IMR-90 (cell line): ENCODE results near the gene CAMTA1. TPM values are rescaled to one million over a fixed set of nuclear protein-coding genes. Genes with fewer than 3 reads are reported as not detected.
A peak's percentile ranks its signal among the peaks of the same experiment; 100 is the strongest.

Experiments used
- ATAC-seq: fragments of 200-7000 bp; cut with Tn5 transposase; 2 replicates; pipeline ENCODE4 v1.9.1; 2020; ENCODE audit warnings: low read depth, mild to moderate bottlenecking, moderate library complexity
- BruUV-seq: library from RNA; stranded (reverse); fragments of 400-500 nt; replicated peaks from 2 replicates; lab custom pipeline; 2021; lab: Mats Ljungman, UMichigan
- CTCF ChIA-PET: fragments of 300-600 bp; formaldehyde crosslinking; extraction: SDS; loops from one replicate; lab custom pipeline; 2021; ENCODE audit warnings: antibody characterized with exemption; lab: Yijun Ruan, JAX
- POLR2A ChIA-PET: fragments of 300-600 bp; sonication (Branson Sonifier 250); formaldehyde crosslinking; loops from one replicate; lab custom pipeline; 2022; ENCODE audit warnings: antibody characterized with exemption; ENCODE audit not compliant: unreplicated experiment; lab: Charles Lee
- DNase-seq: peaks from one replicate; pipeline ENCODE4 v3.0.0; 2013
- H2AFZ ChIP-seq: replicated peaks from 2 replicates; pipeline ENCODE3; 2013; ENCODE audit warnings: low read length, mild to moderate bottlenecking; ENCODE audit not compliant: poor library complexity
- H2AK5ac ChIP-seq: 2 replicates; pipeline ENCODE4 v1.6.1; 2013; ENCODE audit warnings: low read depth, low read length, inconsistent platforms
- H2AK9ac ChIP-seq: replicated peaks from 2 replicates; pipeline ENCODE3; 2013; ENCODE audit warnings: mild to moderate bottlenecking, low read depth, low read length, moderate library complexity; ENCODE audit not compliant: poor library complexity
- H2BK120ac ChIP-seq: 2 replicates; pipeline ENCODE4 v1.6.1; 2013; ENCODE audit warnings: low read depth, low read length, inconsistent platforms
- H2BK15ac ChIP-seq: 3 replicates; pipeline ENCODE4 v1.6.1; 2013; ENCODE audit warnings: low read depth, low read length, inconsistent platforms
- H2BK20ac ChIP-seq: 2 replicates; pipeline ENCODE4 v1.6.1; 2013; ENCODE audit warnings: low read depth, mild to moderate bottlenecking, inconsistent platforms, low read length, moderate library complexity
- H2BK5ac ChIP-seq: 2 replicates; pipeline ENCODE4 v1.6.1; 2013; ENCODE audit warnings: mild to moderate bottlenecking, low read depth, low read length, inconsistent platforms; ENCODE audit not compliant: poor library complexity, severe bottlenecking
- H3K14ac ChIP-seq: replicated peaks from 2 replicates; pipeline ENCODE4 v1.6.1; 2013; ENCODE audit warnings: low read depth, low read length, inconsistent platforms
- H3K18ac ChIP-seq: 2 replicates; pipeline ENCODE4 v1.6.1; 2013; ENCODE audit warnings: low read depth, low read length, control low read depth
- H3K23ac ChIP-seq: 2 replicates; pipeline ENCODE4 v1.6.1; 2013; ENCODE audit warnings: low read depth, low read length, inconsistent platforms
- H3K27ac ChIP-seq: 2 replicates; pipeline ENCODE4 v1.5.1; 2013; ENCODE audit warnings: mild to moderate bottlenecking, control low read depth, low read length; ENCODE audit not compliant: insufficient read depth
- H3K27me3 ChIP-seq: 2 replicates; pipeline ENCODE4 v1.6.1; 2013; ENCODE audit warnings: low read length; ENCODE audit not compliant: control insufficient read depth, insufficient read depth
- H3K36me3 ChIP-seq: 2 replicates; pipeline ENCODE4 v1.6.1; 2013; ENCODE audit warnings: low read length, mixed read lengths; ENCODE audit not compliant: control insufficient read depth, insufficient read depth
- H3K4ac ChIP-seq: 2 replicates; pipeline ENCODE4 v1.6.1; 2013; ENCODE audit warnings: low read depth, low read length, inconsistent platforms
- H3K4me1 ChIP-seq: 2 replicates; pipeline ENCODE4 v1.6.1; 2013; ENCODE audit warnings: low read length, mixed read lengths; ENCODE audit not compliant: control insufficient read depth, insufficient read depth
- H3K4me2 ChIP-seq: 2 replicates; pipeline ENCODE4 v1.6.1; 2013; ENCODE audit warnings: low read depth, mild to moderate bottlenecking, control low read depth, low read length, moderate library complexity
- H3K4me3 ChIP-seq: 2 replicates; pipeline ENCODE4 v1.5.1; 2013; ENCODE audit warnings: low read depth, mild to moderate bottlenecking, control low read depth, low read length, moderate library complexity; ENCODE audit not compliant: insufficient read depth
- H3K56ac ChIP-seq: 2 replicates; pipeline ENCODE4 v1.6.1; 2013; ENCODE audit warnings: low read length, inconsistent platforms; ENCODE audit not compliant: insufficient read depth; ENCODE audit errors: extremely low read depth
- H3K79me1 ChIP-seq, 2 experiments: 2 replicates each; pipeline ENCODE4 v1.6.1; 2013; ENCODE audit warnings: low read length in 2 of 2, inconsistent platforms in 1 of 2, low read depth in 1 of 2
- H3K9ac ChIP-seq: 2 replicates; pipeline ENCODE4 v1.6.1; 2013; ENCODE audit warnings: low read depth, low read length, control low read depth
- H3K9me1 ChIP-seq: 2 replicates; pipeline ENCODE4 v1.6.1; 2013; ENCODE audit warnings: low read length, inconsistent platforms; ENCODE audit not compliant: insufficient read depth
- H3K9me3 ChIP-seq: 2 replicates; pipeline ENCODE4 v1.6.1; 2013; ENCODE audit warnings: low read length; ENCODE audit not compliant: control insufficient read depth, insufficient read depth
- H4K20me1 ChIP-seq: 2 replicates; pipeline ENCODE4 v1.6.1; 2013; ENCODE audit warnings: low read length, inconsistent platforms; ENCODE audit not compliant: insufficient read depth
- H4K5ac ChIP-seq: 2 replicates; pipeline ENCODE4 v1.6.1; 2013; ENCODE audit warnings: mild to moderate bottlenecking, low read depth, low read length, control low read depth
- H4K8ac ChIP-seq, 2 experiments: 2 replicates each; pipeline ENCODE4 v1.6.1; 2013; ENCODE audit warnings: low read depth in 2 of 2, low read length in 2 of 2, control low read depth in 1 of 2, inconsistent platforms in 1 of 2
- H4K91ac ChIP-seq: 2 replicates; pipeline ENCODE4 v1.6.1; 2013; ENCODE audit warnings: low read depth, low read length, inconsistent platforms; ENCODE audit not compliant: insufficient read depth
- CEBPB ChIP-seq: IDR thresholded peaks from 2 replicates; pipeline ENCODE4 v1.6.1; 2012; ENCODE audit warnings: low read depth, low read length, improper control_type of control experiment
- CTCF ChIP-seq: conservative IDR thresholded peaks from 2 replicates; pipeline ENCODE4 v1.5.1; 2012; ENCODE audit warnings: mild to moderate bottlenecking, low read depth, low read length, improper control_type of control experiment
- FOS ChIP-seq: fragments of 150-350 bp; IDR thresholded peaks from 2 replicates; pipeline ENCODE4 v1.6.1; 2016; ENCODE audit warnings: low read depth, low read length
- MAFK ChIP-seq: IDR thresholded peaks from 2 replicates; pipeline ENCODE4 v1.6.1; 2012; ENCODE audit warnings: low read depth, low read length, improper control_type of control experiment
- MAZ ChIP-seq: IDR thresholded peaks from 2 replicates; pipeline ENCODE4 v1.6.1; 2012; ENCODE audit warnings: low read depth, mild to moderate bottlenecking, low read length, improper control_type of control experiment, moderate library complexity, borderline replicate concordance
- NFE2L2 ChIP-seq: fragments of 150-350 bp; IDR thresholded peaks from 2 replicates; pipeline ENCODE4 v1.6.1; 2016; ENCODE audit warnings: low read depth, mild to moderate bottlenecking, low read length
- POLR2A ChIP-seq: IDR thresholded peaks from 2 replicates; pipeline ENCODE4 v1.6.1; 2012; ENCODE audit warnings: mild to moderate bottlenecking, low read depth, low read length
- RFX5 ChIP-seq: IDR thresholded peaks from 2 replicates; pipeline ENCODE4 v1.8.0; 2012; ENCODE audit warnings: low read depth, mild to moderate bottlenecking, low read length, moderate library complexity
- SMC3 ChIP-seq: fragments of 150-350 bp; IDR thresholded peaks from 2 replicates; pipeline ENCODE4 v1.6.1; 2016; ENCODE audit warnings: low read depth, mild to moderate bottlenecking, antibody characterized with exemption, low read length, moderate library complexity
- WGBS, 2 experiments: methylation state at CpG; one replicate each; pipeline versions ENCODE4 v1.1.5 to v1.1.7; 2013; ENCODE audit warnings: missing lambda C conversion rate in 2 of 2; ENCODE audit not compliant: insufficient read length in 1 of 2; ENCODE audit errors: extremely low coverage in 2 of 2; 5-methylcytosine and 5-hydroxymethylcytosine counted together
- dilution Hi-C: fragments of 300-500 bp; cut with HindIII; formaldehyde crosslinking; loops from one replicate; pipeline ENCODE4 v1.14.3; 2018; ENCODE audit warnings: low sequenced_read_pairs; ENCODE audit not compliant: unreplicated experiment
- in situ Hi-C: fragments of 300-500 bp; cut with MboI; formaldehyde crosslinking; loops from 3 replicates; pipeline ENCODE4 v1.14.3; 2019; ENCODE audit warnings: low sequenced_read_pairs, inconsistent platforms, mixed read lengths
- intact Hi-C: fragments of 100-400 bp; cut with micrococcal nuclease; formaldehyde crosslinking; loops from 2 replicates; pipeline ENCODE4 v1.10.0; 2022
- polyA plus RNA-seq, 3 experiments: library from polyadenylated mRNA; depleted of rRNA; stranded (reverse); fragments of >200 nt; gene quantifications; 2 replicates each; pipeline ENCODE4 v1.2.3, GENCODE V29; 2012; ENCODE audit warnings: low replicate concordance in 1 of 3
- total RNA-seq: library from RNA; depleted of rRNA; stranded (reverse); fragments of >200 nt; gene quantifications from 2 replicates; pipeline ENCODE4 v1.2.3, GENCODE V29; 2012

Gene CAMTA1
- total and polyA plus RNA-seq, 2 of the 4 experiments (the other 2 are of a cell fraction): 35.5 to 74.3 TPM

DNA sequence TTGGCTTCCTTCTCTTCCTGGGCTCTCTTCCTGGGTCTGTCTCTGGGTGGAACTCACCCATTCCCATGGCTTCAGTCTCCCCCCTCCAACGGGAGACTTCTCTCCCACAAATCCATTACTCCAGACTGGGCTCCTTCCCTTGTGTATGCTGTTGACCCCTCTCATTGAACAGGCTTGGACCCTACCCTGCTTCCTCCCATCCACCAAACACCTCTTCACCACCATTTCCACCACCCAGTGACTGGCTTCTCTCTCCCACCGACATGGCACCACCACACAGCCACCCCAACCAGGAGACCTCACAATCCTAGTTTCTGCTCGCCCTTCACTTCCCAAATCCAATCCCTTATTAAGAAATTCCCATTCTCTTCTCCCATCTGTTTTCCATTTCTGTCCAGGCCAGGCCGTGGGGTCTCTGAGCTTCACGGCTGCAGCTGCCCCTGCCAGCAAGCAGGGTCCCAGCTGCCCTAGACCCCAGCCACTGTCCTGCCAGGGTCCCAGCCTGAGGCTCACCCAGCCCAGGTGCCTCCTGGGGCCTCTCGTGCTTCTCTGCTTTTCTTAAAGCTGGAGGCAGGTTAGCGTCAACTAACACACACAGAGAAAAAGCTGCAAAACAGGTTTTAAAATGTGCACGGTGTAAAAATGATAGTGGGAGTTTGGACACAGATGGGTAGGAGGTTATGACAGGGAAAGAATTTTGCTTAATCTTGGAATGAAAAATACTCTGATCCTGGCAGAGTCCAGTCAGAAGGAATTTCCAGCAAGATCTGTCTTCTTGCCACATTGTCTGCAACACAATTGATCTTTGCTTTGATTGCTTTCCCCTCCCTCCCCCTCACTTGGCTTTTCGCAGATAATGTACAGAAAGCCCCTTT, 602.0 kb downstream of the CAMTA1 start:
- Histone ChIP-seq H2AK9ac (peak overlapping the region; percentile 18), H3K36me3 (no peaks in the 10 kb centered on the region)
- TF ChIP-seq FOS (no peak), SMC3 (no peak), MAZ (no peak), RFX5 (no peak), CTCF (no peak), POLR2A (no peak), CEBPB (no peak), NFE2L2 (no peak), MAFK (no peak)

More for the DNA sequence above, 602.0 kb downstream of the CAMTA1 start:
- no peaks in the 10 kb centered on the region for H4K20me1 ChIP-seq
- H3K14ac ChIP-seq: no peak overlapping the region
- H4K8ac ChIP-seq: no peak overlapping the region
- no peak overlapping the region for H4K5ac ChIP-seq
- no peaks in the 10 kb centered on the region; the same call in 1 of the 2 replicates for H3K27me3 ChIP-seq
- H3K4me3 ChIP-seq: no peak overlapping the region
- H3K9me1 ChIP-seq: 0 out of 2 replicates have a peak, but pooled peaks cover 7% of the 10 kb centered on the region
- no peak overlapping the region for H3K56ac ChIP-seq
- ChIA-PET POLR2A (no interaction called here), CTCF (no interaction called here)
- H3K79me1 ChIP-seq: no peaks in the 10 kb centered on the region
- ATAC-seq: no peak
- no TSS peak for BruUV-seq
- no peak overlapping the region for H2BK5ac ChIP-seq
- no peak overlapping the region for H3K4ac ChIP-seq
- peak overlapping the region; percentile 16 for H2AFZ ChIP-seq
- no peak overlapping the region for H3K27ac ChIP-seq
- H3K4me1 ChIP-seq: peaks cover 12% of the 10 kb centered on the region
- dilution Hi-C loops: no loop called here
- WGBS, 2 experiments: 74% methylated on average over 4 of the region's 9 CpGs; no CpG with 5 or more reads in 1 of the 2 experiments
- H3K18ac ChIP-seq: no peak overlapping the region
- intact Hi-C loops: no loop called here
- H2AK5ac ChIP-seq: no peak overlapping the region
- H3K9me3 ChIP-seq: no peaks in the 10 kb centered on the region
- no peak overlapping the region for H3K9ac ChIP-seq
- H3K4me2 ChIP-seq: no peak overlapping the region
- no peak overlapping the region for H2BK120ac ChIP-seq
- no peak for DNase-seq
- no peak overlapping the region for H2BK15ac ChIP-seq
- no peak overlapping the region for H4K91ac ChIP-seq
- H2BK20ac ChIP-seq: no peak overlapping the region
- H3K23ac ChIP-seq: no peak overlapping the region
- in situ Hi-C loops: no loop called here
